HepG2 (cell line): ENCODE measurements around the gene LPXN. TPM values are rescaled to one million over a fixed set of nuclear protein-coding genes. Genes with fewer than 3 reads are reported as not detected.
A peak's percentile ranks its signal among the peaks of the same experiment; 100 is the strongest.

Experiments
- AGO1 ChIP-seq: fragments of 200-400 bp; formaldehyde crosslinking; IDR thresholded peaks from 2 replicates; pipeline ENCODE4 v1.6.1; 2017; ENCODE audit warnings: mild to moderate bottlenecking, low read depth, low read length, moderate library complexity; ENCODE audit not compliant: poor library complexity, severe bottlenecking
- CEBPB ChIP-seq: IDR thresholded peaks from 2 replicates; pipeline ENCODE4 v1.6.1; 2011; ENCODE audit warnings: low read depth, low read length, improper control_type of control experiment, borderline replicate concordance
- ELF1 ChIP-seq: sonication (generic); formaldehyde crosslinking; IDR thresholded peaks from 2 replicates; pipeline ENCODE4 v1.4.0; 2020; ENCODE audit warnings: missing genetic modification reagents
- HES4 ChIP-seq: sonication (generic); formaldehyde crosslinking; IDR thresholded peaks from 2 replicates; pipeline ENCODE4 v1.9.0; 2021; ENCODE audit warnings: mild to moderate bottlenecking, missing genetic modification reagents, borderline replicate concordance
- IKZF4 ChIP-seq: sonication (generic); formaldehyde crosslinking; IDR thresholded peaks from 2 replicates; pipeline ENCODE4 v1.5.1; 2020; ENCODE audit warnings: borderline replicate concordance, mild to moderate bottlenecking, low read depth, missing genetic modification reagents; ENCODE audit errors: not compliant biosample characterization
- MAFK ChIP-seq, 2 experiments: IDR thresholded peaks in 1 of 2; conservative IDR thresholded peaks in 1 of 2; 2 replicates each; pipeline ENCODE4 v1.6.1; 2011; ENCODE audit warnings: improper control_type of control experiment in 2 of 2, low read length in 2 of 2
- MIXL1 ChIP-seq: IDR thresholded peaks from 2 replicates; pipeline ENCODE4 v1.6.1; 2016
- RFX5 ChIP-seq: IDR thresholded peaks from 2 replicates; pipeline ENCODE4 v1.6.1; 2011; ENCODE audit warnings: low read depth, low read length, improper control_type of control experiment
- RXRA ChIP-seq: sonication (generic); formaldehyde crosslinking; IDR thresholded peaks from 2 replicates; pipeline ENCODE4 v1.5.1; 2020; ENCODE audit warnings: missing genetic modification reagents
- THYN1 ChIP-seq: sonication (generic); formaldehyde crosslinking; IDR thresholded peaks from 2 replicates; pipeline ENCODE4 v1.8.1; 2023; ENCODE audit warnings: low read depth, mild to moderate bottlenecking, moderate library complexity, missing genetic modification reagents, borderline replicate concordance
- TOE1 ChIP-seq: sonication (generic); formaldehyde crosslinking; IDR thresholded peaks from 2 replicates; pipeline ENCODE4 v1.4.0; 2020; ENCODE audit warnings: mild to moderate bottlenecking, missing genetic modification reagents
- ZNF138 ChIP-seq: sonication (generic); formaldehyde crosslinking; IDR thresholded peaks from 2 replicates; pipeline ENCODE4 v1.5.0; 2020; ENCODE audit warnings: mild to moderate bottlenecking, low read depth, missing genetic modification reagents
- ZNF234 ChIP-seq: sonication (generic); formaldehyde crosslinking; conservative IDR thresholded peaks from 2 replicates; pipeline ENCODE4 v1.5.1; 2020; ENCODE audit warnings: mild to moderate bottlenecking, missing genetic modification reagents
- ZNF350 ChIP-seq: sonication (generic); formaldehyde crosslinking; IDR thresholded peaks from 2 replicates; pipeline ENCODE4 v1.4.0; 2020; ENCODE audit warnings: mild to moderate bottlenecking, low read depth, missing genetic modification reagents, borderline replicate concordance
- ZNF547 ChIP-seq: sonication (generic); formaldehyde crosslinking; IDR thresholded peaks from 2 replicates; pipeline ENCODE4 v1.5.1; 2020; ENCODE audit warnings: mild to moderate bottlenecking, missing genetic modification reagents
- ZNF552 ChIP-seq: sonication (generic); formaldehyde crosslinking; IDR thresholded peaks from 2 replicates; pipeline ENCODE4 v1.9.0; 2022; ENCODE audit warnings: missing genetic modification reagents, mild to moderate bottlenecking, borderline replicate concordance
- ZNF841 ChIP-seq: sonication (generic); formaldehyde crosslinking; IDR thresholded peaks from 2 replicates; pipeline ENCODE4 v1.8.1; 2023; ENCODE audit warnings: missing genetic modification reagents, borderline replicate concordance
- polyA plus RNA-seq, 8 experiments: library from polyadenylated mRNA; depleted of rRNA in 3 of 8; stranded (reverse) in 7 of 8; unstranded in 1 of 8; fragments of >200 nt; fragmentation: Illumina TruSeq in 4 of 8; extraction: Trizol in 4 of 8; gene quantifications; 2 replicates each; pipeline versions ENCODE4 v1.2.1 to v1.2.3, GENCODE V29; 2011 to 2016; ENCODE audit warnings: low read depth in 4 of 8, missing spikeins in 1 of 8, mixed read lengths in 1 of 8; ENCODE audit not compliant: insufficient read depth in 1 of 8
- total RNA-seq, 5 experiments: library from RNA; depleted of rRNA; stranded (reverse); fragments of >200 nt; fragmentation: Illumina TruSeq; extraction: Trizol; gene quantifications; 2 replicates each; pipeline ENCODE4 v1.2.3, GENCODE V29; 2016; ENCODE audit warnings: low read depth in 1 of 5
- TF ChIP-seq, protein P1 (sequence below): sonication (generic); formaldehyde crosslinking; IDR thresholded peaks from 2 replicates; pipeline ENCODE4 v1.5.1; 2020; ENCODE audit warnings: mild to moderate bottlenecking, moderate library complexity, missing genetic modification reagents
- TF ChIP-seq, protein P2 (sequence below): sonication (generic); formaldehyde crosslinking; IDR thresholded peaks from 2 replicates; pipeline ENCODE4 v1.5.1; 2020; ENCODE audit warnings: mild to moderate bottlenecking, missing genetic modification reagents
- TF ChIP-seq, protein P3 (sequence below): IDR thresholded peaks from 2 replicates; pipeline ENCODE4 v1.6.1; 2016
- TF ChIP-seq, protein P4 (sequence below): sonication (generic); formaldehyde crosslinking; IDR thresholded peaks from 2 replicates; pipeline ENCODE4 v1.4.0; 2020; ENCODE audit warnings: mild to moderate bottlenecking, missing genetic modification reagents

LPXN gene
- total and polyA plus RNA-seq, 2 of the 13 experiments (the other 11 are each of a cell fraction or from before 2014, with no cell fraction given): 1.7 to 3.5 TPM

DNA sequence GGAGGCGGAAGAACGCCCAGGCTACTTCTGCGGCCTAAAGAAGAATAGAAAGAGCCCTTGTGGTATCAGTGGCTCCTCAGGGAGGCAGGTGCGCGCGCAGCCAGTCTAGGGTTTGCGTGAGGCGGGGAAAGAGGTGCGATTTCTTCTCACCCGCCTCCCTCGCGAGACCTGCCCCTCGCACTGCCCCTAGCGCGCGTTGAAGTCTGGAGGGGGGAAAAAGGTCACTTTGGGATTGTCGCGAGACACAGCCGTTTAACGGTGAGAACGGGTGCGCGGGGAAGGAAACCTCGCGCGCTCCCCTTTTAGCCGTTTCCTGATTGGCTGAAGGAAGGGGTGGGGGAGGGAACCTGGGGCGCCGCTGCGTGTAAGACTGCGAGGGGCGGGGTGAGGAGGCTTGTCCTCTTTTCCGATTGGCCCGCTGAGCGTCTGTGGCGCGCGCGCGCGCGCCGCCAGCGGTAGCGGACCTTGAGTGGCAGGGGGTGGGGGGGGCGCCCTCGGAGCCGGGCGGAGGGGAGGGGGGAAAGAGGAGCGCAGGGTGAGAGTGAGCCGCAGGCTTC lies 3.1 kb upstream of the LPXN start, which contains the start of gene ZFP91 (continued):
- TF ChIP-seq THYN1 (CRISPR knock-in tag) (no peak), ELF1 (CRISPR knock-in tag) (no peak), IKZF4 (CRISPR knock-in tag) (no peak), MAFK (conservative IDR thresholded peaks at IDR 0.05 in 1 of 2, IDR thresholded peaks at IDR 0.05 in 1 of 2; ENCODE audit: low read length in 2 of 2) (no peak), CEBPB (no peak), ZNF138 (CRISPR knock-in tag) (no peak), RXRA (CRISPR knock-in tag) (no peak), MIXL1 (CRISPR knock-in tag) (no peak), RFX5 (no peak), AGO1 (no peak), ZNF552 (CRISPR knock-in tag) (0 out of 2 replicates have a peak, but pooled peaks have one; percentile 54), ZNF841 (no peak), ZNF547 (CRISPR knock-in tag) (no peak), ZNF350 (no peak; the same call in 1 of the 2 replicates), TOE1 (no peak), ZNF234 (CRISPR knock-in tag) (no peak), HES4 (0 out of 2 replicates have a peak, but pooled peaks have one; percentile 21)
- TF ChIP-seq, protein P1, sequence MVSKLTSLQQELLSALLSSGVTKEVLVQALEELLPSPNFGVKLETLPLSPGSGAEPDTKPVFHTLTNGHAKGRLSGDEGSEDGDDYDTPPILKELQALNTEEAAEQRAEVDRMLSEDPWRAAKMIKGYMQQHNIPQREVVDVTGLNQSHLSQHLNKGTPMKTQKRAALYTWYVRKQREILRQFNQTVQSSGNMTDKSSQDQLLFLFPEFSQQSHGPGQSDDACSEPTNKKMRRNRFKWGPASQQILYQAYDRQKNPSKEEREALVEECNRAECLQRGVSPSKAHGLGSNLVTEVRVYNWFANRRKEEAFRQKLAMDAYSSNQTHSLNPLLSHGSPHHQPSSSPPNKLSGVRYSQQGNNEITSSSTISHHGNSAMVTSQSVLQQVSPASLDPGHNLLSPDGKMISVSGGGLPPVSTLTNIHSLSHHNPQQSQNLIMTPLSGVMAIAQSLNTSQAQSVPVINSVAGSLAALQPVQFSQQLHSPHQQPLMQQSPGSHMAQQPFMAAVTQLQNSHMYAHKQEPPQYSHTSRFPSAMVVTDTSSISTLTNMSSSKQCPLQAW: no peak; the same call in 1 of the 2 replicates
- TF ChIP-seq, protein P2, sequence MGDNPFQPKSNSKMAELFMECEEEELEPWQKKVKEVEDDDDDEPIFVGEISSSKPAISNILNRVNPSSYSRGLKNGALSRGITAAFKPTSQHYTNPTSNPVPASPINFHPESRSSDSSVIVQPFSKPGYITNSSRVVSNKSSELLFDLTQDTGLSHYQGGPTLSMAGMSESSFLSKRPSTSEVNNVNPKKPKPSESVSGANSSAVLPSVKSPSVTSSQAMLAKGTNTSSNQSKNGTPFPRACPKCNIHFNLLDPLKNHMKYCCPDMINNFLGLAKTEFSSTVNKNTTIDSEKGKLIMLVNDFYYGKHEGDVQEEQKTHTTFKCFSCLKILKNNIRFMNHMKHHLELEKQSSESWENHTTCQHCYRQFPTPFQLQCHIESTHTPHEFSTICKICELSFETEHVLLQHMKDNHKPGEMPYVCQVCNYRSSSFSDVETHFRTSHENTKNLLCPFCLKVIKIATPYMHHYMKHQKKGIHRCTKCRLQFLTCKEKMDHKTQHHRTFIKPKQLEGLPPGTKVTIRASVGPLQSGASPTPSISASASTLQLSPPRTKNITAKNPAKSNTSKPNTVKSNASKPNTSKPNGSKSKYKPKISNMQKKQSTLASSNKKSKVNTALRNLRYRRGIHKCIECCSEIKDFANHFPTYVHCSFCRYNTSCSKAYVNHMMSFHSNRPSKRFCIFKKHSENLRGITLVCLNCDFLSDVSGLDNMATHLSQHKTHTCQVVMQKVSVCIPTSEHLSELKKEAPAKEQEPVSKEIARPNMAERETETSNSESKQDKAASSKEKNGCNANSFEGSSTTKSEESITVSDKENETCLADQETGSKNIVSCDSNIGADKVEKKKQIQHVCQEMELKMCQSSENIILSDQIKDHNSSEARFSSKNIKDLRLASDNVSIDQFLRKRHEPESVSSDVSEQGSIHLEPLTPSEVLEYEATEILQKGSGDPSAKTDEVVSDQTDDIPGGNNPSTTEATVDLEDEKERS (CRISPR knock-in tag): no peak
- TF ChIP-seq, protein P3, sequence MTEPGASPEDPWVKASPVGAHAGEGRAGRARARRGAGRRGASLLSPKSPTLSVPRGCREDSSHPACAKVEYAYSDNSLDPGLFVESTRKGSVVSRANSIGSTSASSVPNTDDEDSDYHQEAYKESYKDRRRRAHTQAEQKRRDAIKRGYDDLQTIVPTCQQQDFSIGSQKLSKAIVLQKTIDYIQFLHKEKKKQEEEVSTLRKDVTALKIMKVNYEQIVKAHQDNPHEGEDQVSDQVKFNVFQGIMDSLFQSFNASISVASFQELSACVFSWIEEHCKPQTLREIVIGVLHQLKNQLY: no peak
- TF ChIP-seq, protein P4, sequence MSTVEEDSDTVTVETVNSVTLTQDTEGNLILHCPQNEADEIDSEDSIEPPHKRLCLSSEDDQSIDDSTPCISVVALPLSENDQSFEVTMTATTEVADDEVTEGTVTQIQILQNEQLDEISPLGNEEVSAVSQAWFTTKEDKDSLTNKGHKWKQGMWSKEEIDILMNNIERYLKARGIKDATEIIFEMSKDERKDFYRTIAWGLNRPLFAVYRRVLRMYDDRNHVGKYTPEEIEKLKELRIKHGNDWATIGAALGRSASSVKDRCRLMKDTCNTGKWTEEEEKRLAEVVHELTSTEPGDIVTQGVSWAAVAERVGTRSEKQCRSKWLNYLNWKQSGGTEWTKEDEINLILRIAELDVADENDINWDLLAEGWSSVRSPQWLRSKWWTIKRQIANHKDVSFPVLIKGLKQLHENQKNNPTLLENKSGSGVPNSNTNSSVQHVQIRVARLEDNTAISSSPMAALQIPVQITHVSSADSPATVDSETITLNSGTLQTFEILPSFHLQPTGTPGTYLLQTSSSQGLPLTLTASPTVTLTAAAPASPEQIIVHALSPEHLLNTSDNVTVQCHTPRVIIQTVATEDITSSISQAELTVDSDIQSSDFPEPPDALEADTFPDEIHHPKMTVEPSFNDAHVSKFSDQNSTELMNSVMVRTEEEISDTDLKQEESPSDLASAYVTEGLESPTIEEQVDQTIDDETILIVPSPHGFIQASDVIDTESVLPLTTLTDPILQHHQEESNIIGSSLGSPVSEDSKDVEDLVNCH (CRISPR knock-in tag): no peak
